H4 (cell line): Measurements from ENCODE around the gene RSU1. TPM values are rescaled to one million over a fixed set of nuclear protein-coding genes. Genes with fewer than 3 reads are reported as not detected.
A peak's percentile ranks its signal among the peaks of the same experiment; 100 is the strongest.

Experiments used
- DNase-seq: peaks from one replicate; pipeline ENCODE4 v3.0.0-alpha.2; 2015; ENCODE audit warnings: low spot score
- total RNA-seq: library from RNA; depleted of rRNA; stranded (reverse); fragments of >200 nt; shearing (Covaris generic); gene quantifications from 2 replicates; pipeline ENCODE4 v1.2.3, GENCODE V29; 2014

The RSU1 gene
- total RNA-seq, 1 experiment from 2014 or later: 44.1 TPM

- DNase-seq: no peak
Observed at GRCh38 chr10:16679511-16679910, 137.7 kb downstream of the RSU1 start.

GRCh38 chr10:16675334-16675733 lies 141.9 kb downstream of the RSU1 start:
- DNase-seq: no peak

GRCh38 chr10:16674147-16674703 lies 143.0 kb downstream of the RSU1 start:
- no peak for DNase-seq

- no peak for DNase-seq
Observed at GRCh38 chr10:16673443-16673842, 143.8 kb downstream of the RSU1 start.

- DNase-seq: no peak
Observed at GRCh38 chr10:16663444-16663843, 153.8 kb downstream of the RSU1 start.

GRCh38 chr10:16662923-16663322 lies 154.3 kb downstream of the RSU1 start:
- no peak for DNase-seq

- no peak for DNase-seq
Observed at GRCh38 chr10:16656895-16657294, 160.3 kb downstream of the RSU1 start.

GRCh38 chr10:16653224-16653623 lies 164.0 kb downstream of the RSU1 start:
- DNase-seq: no peak

- no peak for DNase-seq
Observed at GRCh38 chr10:16652154-16652553, 165.1 kb downstream of the RSU1 start.

GRCh38 chr10:16649757-16650156 lies 167.5 kb downstream of the RSU1 start:
- DNase-seq: no peak

- no peak for DNase-seq
Observed at GRCh38 chr10:16648366-16648765, 168.9 kb downstream of the RSU1 start.

GRCh38 chr10:16646181-16647059 lies 170.8 kb downstream of the RSU1 start:
- DNase-seq: peak; percentile 16

GRCh38 chr10:16644146-16644545 lies 173.1 kb downstream of the RSU1 start:
- DNase-seq: peak; percentile 10

GRCh38 chr10:16643502-16643901 lies 173.7 kb downstream of the RSU1 start:
- DNase-seq: no peak

- no peak for DNase-seq
Observed at GRCh38 chr10:16640153-16640552, 177.1 kb downstream of the RSU1 start.

- no peak for DNase-seq
Observed at GRCh38 chr10:16639471-16639870, 177.8 kb downstream of the RSU1 start.

GRCh38 chr10:16632996-16633395 lies 184.2 kb downstream of the RSU1 start:
- no peak for DNase-seq

GRCh38 chr10:16626697-16627096 lies 190.5 kb downstream of the RSU1 start:
- DNase-seq: no peak

- no peak for DNase-seq
Observed at GRCh38 chr10:16612981-16613355, 204.3 kb downstream of the RSU1 start.

- DNase-seq: no peak
Observed at GRCh38 chr10:16612115-16612980, 204.9 kb downstream of the RSU1 start.

GRCh38 chr10:16611037-16611436 lies 206.2 kb downstream of the RSU1 start:
- DNase-seq: no peak

GRCh38 chr10:16609211-16609610 lies 208.0 kb downstream of the RSU1 start:
- no peak for DNase-seq
